Stimulated activated CD4-positive, alpha-beta T cell treated with anti-CD3 and anti-CD28 coated beads, Interleukin-12 subunit alpha, Interleukin-12 subunit beta, amount 100 ng/mL, for 4 hours (primary cell): ENCODE results near the gene MYOZ1.
"Not testable (repeated sequence)": the region's sequence is repeated elsewhere in the genome, so short reads cannot be mapped to it uniquely, and the experiment has no call there.

Source experiments
- DNase-seq: peaks from one replicate; pipeline ENCODE4 v3.0.0-alpha.2; 2020

Gene MYOZ1, protein sequence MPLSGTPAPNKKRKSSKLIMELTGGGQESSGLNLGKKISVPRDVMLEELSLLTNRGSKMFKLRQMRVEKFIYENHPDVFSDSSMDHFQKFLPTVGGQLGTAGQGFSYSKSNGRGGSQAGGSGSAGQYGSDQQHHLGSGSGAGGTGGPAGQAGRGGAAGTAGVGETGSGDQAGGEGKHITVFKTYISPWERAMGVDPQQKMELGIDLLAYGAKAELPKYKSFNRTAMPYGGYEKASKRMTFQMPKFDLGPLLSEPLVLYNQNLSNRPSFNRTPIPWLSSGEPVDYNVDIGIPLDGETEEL

GRCh38 chr10:73641328-73642060 lies at the start of gene MYOZ1:
Gene MYOZ1, minus strand, starts transcription at chr10:73641474. Its CDS starts 1,457 bp downstream, at chr10:73640017.
- no peak for DNase-seq

- DNase-seq = not testable (repeated sequence)
Observed at GRCh38 chr10:73690755-73691154, 49.5 kb upstream of the MYOZ1 start.

GRCh38 chr10:73689596-73689995 lies 48.3 kb upstream of the MYOZ1 start:
- DNase-seq = not testable (repeated sequence)

DNA sequence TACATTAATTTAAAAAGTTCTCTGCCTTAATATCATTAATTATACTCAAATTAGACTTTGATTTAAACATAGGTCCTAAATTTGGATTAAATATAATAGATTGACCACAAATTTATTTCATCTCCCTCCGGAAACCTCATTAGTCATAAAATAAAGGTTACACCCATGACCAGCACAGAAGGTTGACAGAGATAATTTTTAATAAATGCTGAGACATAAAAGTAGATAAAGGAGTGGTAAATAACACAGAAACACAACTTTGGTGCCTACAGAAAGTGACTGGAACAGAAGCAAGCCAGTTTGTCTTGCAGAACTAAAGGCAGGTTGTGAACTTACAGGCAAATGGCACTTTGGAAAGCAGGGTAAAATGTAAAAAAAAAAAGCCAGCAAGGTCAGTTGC lies 46.4 kb upstream of the MYOZ1 start:
- DNase-seq = not testable (repeated sequence)

DNA sequence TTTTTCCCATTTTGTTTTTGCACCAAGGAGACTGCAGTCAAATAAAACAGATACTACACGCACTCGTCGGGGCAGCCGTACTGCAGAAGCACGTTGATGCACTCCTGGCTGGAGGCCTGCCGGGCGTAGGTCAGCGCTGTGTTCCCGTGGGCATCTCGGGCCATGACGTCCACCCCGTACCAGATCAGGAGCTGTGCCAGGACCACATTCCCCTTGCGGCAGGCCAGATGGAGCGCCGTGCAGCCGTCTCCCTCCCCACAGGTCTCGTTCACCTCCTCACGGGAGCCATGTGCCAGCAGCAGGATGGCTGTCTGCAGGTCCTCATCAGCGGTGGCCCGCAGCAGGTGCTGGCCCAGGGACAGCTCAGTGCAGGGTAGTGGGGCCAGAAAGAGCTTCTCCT lies 33.3 kb upstream of the MYOZ1 start:
- not testable (repeated sequence) for DNase-seq

DNA sequence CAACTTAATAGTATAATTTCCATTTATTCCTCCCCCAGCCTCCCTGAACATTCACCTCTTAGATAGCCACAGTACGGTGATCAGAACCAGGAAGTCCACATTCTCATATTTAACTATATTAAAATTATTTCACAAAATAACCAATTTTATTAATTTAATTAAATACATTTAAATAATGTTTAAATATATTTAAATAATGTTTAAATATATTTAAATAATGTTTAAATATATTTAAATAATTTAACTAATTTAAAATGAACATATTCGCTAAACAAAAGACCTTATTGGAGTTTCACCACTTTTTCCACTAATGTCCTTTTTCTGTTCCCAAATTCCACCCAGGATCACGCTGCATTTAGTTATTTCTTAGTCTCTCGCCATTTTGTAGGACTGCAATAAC lies 27.1 kb upstream of the MYOZ1 start:
- not testable (repeated sequence) for DNase-seq

- not testable (repeated sequence) for DNase-seq
Observed at GRCh38 chr10:73666153-73666809, 25.0 kb upstream of the MYOZ1 start.

GRCh38 chr10:73665581-73665980 lies 24.3 kb upstream of the MYOZ1 start:
- DNase-seq = not testable (repeated sequence)

DNA sequence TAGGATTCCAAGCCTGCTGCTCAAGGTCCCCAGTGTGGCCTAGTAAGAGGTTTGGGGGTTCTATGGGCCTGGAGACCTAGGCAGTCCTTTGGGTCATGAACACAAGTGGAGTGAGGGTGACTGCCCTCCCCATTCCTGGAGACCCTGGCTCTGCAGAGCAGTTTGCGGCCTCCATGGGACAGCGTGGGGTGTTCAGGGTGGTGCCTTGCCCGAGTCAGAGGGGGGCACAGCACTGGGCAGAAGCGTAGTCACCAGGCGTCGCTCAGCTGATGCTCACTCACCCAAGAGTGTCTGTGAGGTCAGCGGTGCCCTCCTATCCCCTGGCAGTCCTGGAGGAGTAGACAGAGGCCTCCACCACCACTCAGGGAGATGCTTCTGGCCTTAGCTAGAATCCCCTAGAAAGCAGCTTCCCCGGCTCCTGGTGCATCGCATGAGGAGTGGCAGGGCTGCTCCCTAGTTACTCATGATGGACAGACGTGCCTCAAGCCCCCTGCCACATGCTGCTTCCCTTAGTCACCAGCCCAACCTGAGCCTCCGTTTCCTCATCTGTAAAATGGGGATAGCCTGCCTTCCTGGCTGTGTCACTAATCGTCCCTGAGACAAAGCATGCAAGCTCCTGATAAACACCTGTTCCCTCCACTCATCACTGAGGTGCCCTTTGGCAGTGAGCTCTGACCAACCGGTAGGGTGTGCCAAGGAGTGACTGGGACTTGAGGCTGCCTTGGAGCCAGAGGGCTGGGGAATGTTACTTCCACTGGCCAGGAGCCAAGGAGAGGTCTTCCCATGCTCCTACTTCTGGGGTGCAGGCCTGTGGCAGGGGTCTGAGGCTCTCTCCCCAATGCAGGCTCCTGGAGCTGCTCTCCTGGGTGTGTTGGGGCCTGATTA lies 23.1 kb upstream of the MYOZ1 start:
- not testable (repeated sequence) for DNase-seq

- DNase-seq = not testable (repeated sequence)
Observed at GRCh38 chr10:73663621-73664020, 22.3 kb upstream of the MYOZ1 start.

GRCh38 chr10:73662705-73663104 lies 21.4 kb upstream of the MYOZ1 start:
- DNase-seq = not testable (repeated sequence)

DNA sequence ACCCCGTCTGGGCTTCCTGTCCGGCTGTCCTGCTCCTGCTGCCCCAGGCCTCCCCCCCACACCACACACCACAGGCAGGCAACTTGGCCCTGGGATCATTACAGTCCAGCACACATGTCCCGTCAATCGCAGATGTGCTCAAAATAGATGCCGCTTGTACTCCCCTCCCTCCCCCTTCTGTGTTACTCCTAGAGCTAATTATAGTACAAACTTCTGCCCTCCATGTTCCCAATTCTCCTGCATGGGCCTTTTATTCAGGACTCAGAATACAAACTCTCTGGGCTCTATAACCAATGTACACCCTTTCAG lies 14.7 kb upstream of the MYOZ1 start, which contains the start of gene SYNPO2L:
Gene SYNPO2L (minus strand): TSS at position 40 of the 309 bp plus-strand sequence. CDS start 107 bp downstream, outside the sequence.
- DNase-seq = no peak

GRCh38 chr10:73655257-73655989 lies 14.1 kb upstream of the MYOZ1 start:
- DNase-seq = no peak

DNA sequence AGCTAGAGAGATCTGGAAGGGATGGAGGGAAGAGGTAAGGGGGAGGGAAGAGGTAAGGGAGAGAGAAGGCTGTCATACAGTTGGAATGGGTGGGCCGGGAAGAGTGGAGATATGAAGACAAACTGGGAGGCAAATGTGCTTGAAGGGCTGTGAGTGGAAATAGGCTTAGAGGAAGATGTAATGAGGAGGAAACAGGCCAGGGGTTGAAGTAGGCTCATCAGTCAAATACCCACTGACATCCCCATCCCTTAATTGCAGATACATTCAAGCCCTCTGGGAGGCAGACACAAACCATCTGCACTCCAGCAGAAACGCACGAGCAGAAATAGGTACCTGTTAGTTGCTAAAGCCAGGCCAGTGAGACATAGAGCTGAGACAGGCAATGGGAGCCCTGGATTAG lies 12.4 kb upstream of the MYOZ1 start:
- DNase-seq = no peak

DNA sequence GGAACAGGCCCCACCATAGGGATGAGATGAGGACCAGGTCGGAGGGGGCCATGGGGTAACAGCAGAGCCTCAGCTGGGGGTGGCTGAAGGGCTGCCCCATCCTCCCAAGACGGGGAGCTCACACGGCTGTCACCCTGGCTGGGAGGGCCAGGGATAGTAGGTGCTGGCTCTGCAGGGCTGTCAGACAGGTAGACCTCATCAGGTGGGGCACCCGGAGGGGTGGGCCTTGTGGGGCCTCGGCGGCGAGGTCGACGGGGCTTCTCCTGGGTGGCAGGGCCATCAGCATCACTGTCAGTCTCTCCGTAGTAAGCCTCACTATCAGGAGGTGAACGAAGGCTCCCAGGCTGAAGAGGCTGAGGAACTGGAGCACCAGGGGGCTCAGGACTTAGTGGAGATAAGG lies 11.9 kb upstream of the MYOZ1 start:
- no peak for DNase-seq

DNA sequence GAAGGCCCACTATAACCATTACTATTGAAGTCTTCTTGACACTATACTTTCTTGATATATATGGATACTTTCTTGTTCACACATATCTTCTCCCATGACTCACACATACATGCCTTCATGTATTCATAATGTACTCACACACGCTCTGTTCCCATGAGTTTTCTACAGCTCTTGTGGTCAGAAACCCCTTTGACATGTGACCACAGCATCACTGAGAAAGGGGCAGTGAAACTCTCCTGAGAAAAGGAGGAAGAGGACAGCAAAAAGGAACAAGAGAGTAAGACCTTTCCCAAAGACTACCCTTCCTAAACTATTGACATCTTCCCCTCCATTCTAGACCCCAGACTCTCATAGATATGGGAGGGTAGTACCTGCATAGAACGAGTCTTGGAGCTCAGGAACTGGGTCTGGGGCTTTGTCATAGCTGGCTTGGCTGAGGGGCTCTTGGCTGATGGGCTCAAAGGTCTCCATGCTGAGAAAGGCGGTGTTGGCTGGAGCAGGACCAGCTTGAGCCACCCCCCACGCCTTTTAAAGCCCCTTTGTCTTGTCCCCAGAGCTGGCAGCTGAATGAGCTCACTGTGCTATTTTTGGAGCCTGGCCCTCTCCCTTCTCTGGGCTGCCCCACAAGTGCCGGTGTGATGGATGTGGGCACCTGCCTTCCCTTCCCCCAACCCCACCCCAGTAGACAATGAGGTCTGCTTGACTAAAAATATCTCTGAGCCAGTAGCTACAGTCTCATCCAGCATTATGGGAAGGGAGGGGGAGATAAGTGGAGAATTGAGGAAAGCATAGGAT lies 9.5 kb upstream of the MYOZ1 start:
- DNase-seq = no peak

- DNase-seq = no peak
Observed at GRCh38 chr10:73649876-73650536, 8.7 kb upstream of the MYOZ1 start.

GRCh38 chr10:73648975-73649829 lies 7.9 kb upstream of the MYOZ1 start:
- DNase-seq = no peak

- no peak for DNase-seq
Observed at GRCh38 chr10:73647875-73648651, 6.8 kb upstream of the MYOZ1 start.
